Activated CD8-positive, alpha-beta T cell treated with anti-CD3 and anti-CD28 coated beads for 36 hours (primary cell): ENCODE measurements around the gene CAPS2. TPM values are rescaled to one million over a fixed set of nuclear protein-coding genes. Genes with fewer than 3 reads are reported as not detected.

ENCODE experiments used
- ATAC-seq: fragments of 200-7000 bp; cut with Tn5 transposase; one replicate; pipeline ENCODE4 v1.10.0; 2021; ENCODE audit warnings: mild to moderate bottlenecking, moderate library complexity
- CTCF ChIA-PET: fragments of 350-600 bp; sonication (Branson Sonifier 250); formaldehyde crosslinking; loops from one replicate; lab custom pipeline; 2021; ENCODE audit warnings: antibody characterized with exemption; lab: Charles Lee
- POLR2A ChIA-PET: fragments of 350-600 bp; sonication (Branson Sonifier 250); formaldehyde crosslinking; loops from one replicate; lab custom pipeline; 2021; ENCODE audit warnings: antibody characterized with exemption; lab: Charles Lee
- DNase-seq: peaks from one replicate; pipeline ENCODE4 v3.0.0-alpha.2; 2020
- H3K27ac Mint-ChIP-seq: one replicate; pipeline ENCODE4 v1.8.0; 2021; ENCODE audit warnings: mild to moderate bottlenecking, mixed read lengths
- H3K27me3 Mint-ChIP-seq: one replicate; pipeline ENCODE4 v1.8.0; 2021; ENCODE audit warnings: mixed read lengths
- H3K36me3 Mint-ChIP-seq: one replicate; pipeline ENCODE4 v1.8.0; 2021; ENCODE audit warnings: low read depth, mixed read lengths
- H3K4me1 Mint-ChIP-seq: one replicate; pipeline ENCODE4 v1.8.0; 2021; ENCODE audit warnings: low read depth, mixed read lengths
- H3K4me3 Mint-ChIP-seq: one replicate; pipeline ENCODE4 v1.8.0; 2021; ENCODE audit warnings: mild to moderate bottlenecking, moderate library complexity, mixed read lengths
- H3K9me3 Mint-ChIP-seq: one replicate; pipeline ENCODE4 v1.8.0; 2021; ENCODE audit warnings: mixed read lengths
- intact Hi-C: fragments of 100-400 bp; cut with micrococcal nuclease; formaldehyde crosslinking; loops from one replicate; pipeline ENCODE4 v1.10.0; 2022
- total RNA-seq, 2 experiments: library from RNA; stranded (reverse); gene quantifications; one replicate each; pipeline ENCODE4 v1.2.3, GENCODE V29; 2021
- TF ChIP-seq, protein P1 (sequence below): fragments of 200-600 bp; IDR thresholded peaks from one replicate; pipeline ENCODE4 v1.8.0; 2022; ENCODE audit warnings: antibody characterized with exemption, mild to moderate bottlenecking

Gene CAPS2
- total RNA-seq, 2 experiments from 2014 or later, result 3.0 to 3.2 TPM

GRCh38 chr12:75271576-75271975, 58.5 kb downstream of the CAPS2 start:
- no peak overlapping the region for H3K27ac Mint-ChIP-seq
- H3K9me3 Mint-ChIP-seq, result no peaks in the 10 kb centered on the region
- H3K36me3 Mint-ChIP-seq, result no peaks in the 10 kb centered on the region
- ChIA-PET CTCF (no interaction called here), POLR2A (no interaction called here)
- no peaks in the 10 kb centered on the region for H3K27me3 Mint-ChIP-seq
- intact Hi-C loops, result no loop called here
- H3K4me3 Mint-ChIP-seq, result no peak overlapping the region
- ATAC-seq, result no peak
- DNase-seq, result no peak
- H3K4me1 Mint-ChIP-seq, result no peaks in the 10 kb centered on the region
- TF ChIP-seq, protein P1, sequence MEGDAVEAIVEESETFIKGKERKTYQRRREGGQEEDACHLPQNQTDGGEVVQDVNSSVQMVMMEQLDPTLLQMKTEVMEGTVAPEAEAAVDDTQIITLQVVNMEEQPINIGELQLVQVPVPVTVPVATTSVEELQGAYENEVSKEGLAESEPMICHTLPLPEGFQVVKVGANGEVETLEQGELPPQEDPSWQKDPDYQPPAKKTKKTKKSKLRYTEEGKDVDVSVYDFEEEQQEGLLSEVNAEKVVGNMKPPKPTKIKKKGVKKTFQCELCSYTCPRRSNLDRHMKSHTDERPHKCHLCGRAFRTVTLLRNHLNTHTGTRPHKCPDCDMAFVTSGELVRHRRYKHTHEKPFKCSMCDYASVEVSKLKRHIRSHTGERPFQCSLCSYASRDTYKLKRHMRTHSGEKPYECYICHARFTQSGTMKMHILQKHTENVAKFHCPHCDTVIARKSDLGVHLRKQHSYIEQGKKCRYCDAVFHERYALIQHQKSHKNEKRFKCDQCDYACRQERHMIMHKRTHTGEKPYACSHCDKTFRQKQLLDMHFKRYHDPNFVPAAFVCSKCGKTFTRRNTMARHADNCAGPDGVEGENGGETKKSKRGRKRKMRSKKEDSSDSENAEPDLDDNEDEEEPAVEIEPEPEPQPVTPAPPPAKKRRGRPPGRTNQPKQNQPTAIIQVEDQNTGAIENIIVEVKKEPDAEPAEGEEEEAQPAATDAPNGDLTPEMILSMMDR, result no peak

GRCh38 chr12:75270157-75270556, 60.0 kb downstream of the CAPS2 start:
- Mint-ChIP-seq H3K27ac (no peak overlapping the region), H3K27me3 (peaks cover 2% of the 10 kb centered on the region), H3K9me3 (peaks cover 6% of the 10 kb centered on the region), H3K4me1 (no peaks in the 10 kb centered on the region), H3K4me3 (no peak overlapping the region), H3K36me3 (no peaks in the 10 kb centered on the region)
- TF ChIP-seq, protein P1, result no peak
- ATAC-seq (no peak), DNase-seq (no peak)
- intact Hi-C loops, result no loop called here
- ChIA-PET POLR2A (no interaction called here), CTCF (no interaction called here)

DNA sequence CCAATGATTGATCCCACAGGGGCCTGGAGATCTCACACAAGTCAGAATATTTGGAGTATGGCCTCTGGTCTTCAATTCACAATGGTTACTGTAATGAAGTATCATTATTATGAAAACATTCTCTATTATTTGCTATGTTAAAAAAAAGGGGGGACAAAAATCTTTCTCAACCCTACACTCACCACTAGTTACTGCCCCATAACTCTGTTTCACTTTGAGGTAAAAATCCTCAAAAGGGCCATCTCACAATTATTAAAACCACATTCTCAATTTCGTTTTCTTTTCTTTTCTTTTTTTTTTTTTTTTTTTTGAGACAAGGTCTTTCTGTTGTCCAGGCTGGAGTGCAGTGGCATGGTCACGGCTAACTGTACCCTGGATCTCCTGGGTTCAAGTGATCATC, 60.9 kb downstream of the CAPS2 start:
- no peak overlapping the region for H3K4me3 Mint-ChIP-seq
- peaks cover 2% of the 10 kb centered on the region for H3K27me3 Mint-ChIP-seq
- H3K4me1 Mint-ChIP-seq, result no peaks in the 10 kb centered on the region
- ChIA-PET CTCF (no interaction called here), POLR2A (no interaction called here)
- ATAC-seq (no peak), DNase-seq (no peak)
- no peaks in the 10 kb centered on the region for H3K36me3 Mint-ChIP-seq
- intact Hi-C loops, result no loop called here
- TF ChIP-seq, protein P1, result no peak
- H3K27ac Mint-ChIP-seq, result no peak overlapping the region
- peaks cover 6% of the 10 kb centered on the region for H3K9me3 Mint-ChIP-seq

GRCh38 chr12:75260316-75260715, 69.8 kb downstream of the CAPS2 start:
- Mint-ChIP-seq H3K36me3 (no peaks in the 10 kb centered on the region), H3K27me3 (no peaks in the 10 kb centered on the region), H3K4me1 (peaks cover 8% of the 10 kb centered on the region), H3K9me3 (peaks cover under 1% of the 10 kb centered on the region), H3K4me3 (no peak overlapping the region), H3K27ac (no peak overlapping the region)
- ChIA-PET CTCF (no interaction called here), POLR2A (no interaction called here)
- intact Hi-C loops, result no loop called here
- ATAC-seq (no peak), DNase-seq (no peak)
- TF ChIP-seq, protein P1, result no peak

- Mint-ChIP-seq H3K36me3 (no peaks in the 10 kb centered on the region), H3K27ac (no peak overlapping the region), H3K9me3 (no peaks in the 10 kb centered on the region), H3K4me3 (no peak overlapping the region), H3K27me3 (no peaks in the 10 kb centered on the region), H3K4me1 (peaks cover 8% of the 10 kb centered on the region)
- intact Hi-C loops, result no loop called here
- CTCF ChIA-PET, result no interaction called here
- POLR2A ChIA-PET, result no interaction called here
- ATAC-seq, result no peak
- TF ChIP-seq, protein P1, result no peak
- DNase-seq, result no peak
These were observed 71.0 kb downstream of the CAPS2 start for GRCh38 chr12:75259143-75259542.
